ENCODE data around the gene HDLBP.
A peak's percentile ranks its signal among the peaks of the same experiment; 100 is the strongest.

The HDLBP gene

GRCh38 chr2:241315093-241315878 is at the start of gene HDLBP:
TSS of gene HDLBP (minus strand) at chr2:241315672. CDS start at chr2:241266869, 48,803 bp downstream.
- peak; percentile 99 to 100 (median 100) for DNase-seq

DNA sequence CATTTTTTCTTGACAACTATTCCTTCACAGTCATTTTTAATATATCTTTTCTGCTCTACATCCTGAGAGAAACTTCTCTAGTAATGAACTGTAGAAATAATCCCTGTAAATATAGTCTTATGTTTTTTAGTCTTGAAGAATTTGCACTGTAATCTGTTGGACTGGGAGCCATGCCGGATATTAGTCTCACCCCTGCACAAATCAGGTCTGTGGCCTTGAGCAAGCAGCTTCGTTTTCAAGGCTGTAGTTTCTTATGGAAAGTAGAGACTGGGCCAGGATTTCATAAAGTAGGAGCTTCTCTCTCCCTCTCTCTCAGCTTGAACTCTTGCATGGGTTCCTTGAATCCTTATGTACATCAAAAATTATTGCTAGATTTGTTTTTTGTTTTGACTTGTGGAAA is 49.3 kb upstream of the HDLBP start:
- DNase-seq, result no peak

- no peak for DNase-seq
Measured at GRCh38 chr2:241363426-241363825, 48.0 kb upstream of the HDLBP start.

DNA sequence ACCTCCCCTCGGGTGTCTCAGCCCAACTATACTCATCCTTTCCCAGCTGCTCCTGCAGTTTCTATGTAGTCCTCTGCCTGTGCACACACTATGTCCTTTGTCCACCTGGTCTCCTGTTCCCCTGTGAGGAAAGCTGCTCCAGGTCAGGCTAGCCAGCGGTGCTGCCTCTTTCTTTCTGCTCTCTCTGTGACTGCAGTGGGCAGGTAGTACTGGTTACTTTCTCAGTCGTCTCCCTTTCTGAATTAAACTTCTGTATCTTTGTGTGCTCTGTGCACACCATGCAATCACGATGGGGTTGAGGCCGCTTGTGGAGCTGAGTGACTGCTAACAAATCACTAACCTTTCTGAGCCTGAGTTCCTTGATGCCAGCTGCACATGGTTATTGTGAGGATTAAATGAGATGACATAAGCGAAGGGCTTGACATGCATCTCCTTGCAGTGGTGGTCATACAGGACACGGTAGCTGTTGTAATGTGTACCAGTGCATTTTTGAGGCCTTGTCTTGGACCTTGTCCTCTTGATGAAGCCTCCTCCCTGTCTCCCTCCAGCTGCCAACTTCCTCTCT is 44.1 kb upstream of the HDLBP start:
- DNase-seq, result no peak

DNA sequence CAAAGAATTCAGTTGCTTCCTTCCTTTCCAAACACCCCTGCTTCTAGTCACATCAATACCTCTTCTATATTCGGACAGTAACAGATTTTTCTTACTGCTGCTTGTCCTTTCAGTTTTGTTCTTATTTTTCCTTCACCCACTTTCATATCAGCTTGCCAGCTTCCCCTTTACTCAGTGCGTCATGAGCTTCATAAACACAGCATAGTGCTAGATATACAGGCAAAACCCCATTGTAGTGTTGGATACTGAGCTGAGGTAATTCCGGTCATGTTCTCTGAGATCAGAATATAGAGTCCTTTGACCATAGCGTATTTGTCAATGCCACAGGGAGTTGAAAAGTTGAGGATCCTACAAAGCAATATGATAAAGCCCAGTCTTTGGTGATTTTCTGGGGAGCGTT is 43.0 kb upstream of the HDLBP start:
- DNase-seq, result no peak

DNA sequence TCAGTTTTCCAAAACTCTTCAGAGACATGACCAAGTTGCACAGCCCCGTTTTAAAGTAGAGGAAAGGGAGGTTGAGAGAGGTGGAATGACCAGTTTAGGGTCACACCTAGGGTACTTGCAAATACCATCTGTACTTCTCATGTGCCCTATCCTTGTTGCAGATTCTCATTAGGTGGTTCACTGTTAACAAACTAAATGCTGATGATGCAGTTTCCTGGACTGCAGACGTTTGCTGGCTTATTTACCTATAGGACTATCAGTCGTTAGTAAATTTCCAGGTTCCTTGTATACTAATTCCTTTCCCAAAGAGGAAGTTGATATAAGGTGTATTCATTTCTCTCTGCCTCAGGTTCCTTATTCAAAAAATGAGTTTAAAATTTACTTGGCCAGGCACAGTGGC is 42.1 kb upstream of the HDLBP start:
- no peak for DNase-seq

DNA sequence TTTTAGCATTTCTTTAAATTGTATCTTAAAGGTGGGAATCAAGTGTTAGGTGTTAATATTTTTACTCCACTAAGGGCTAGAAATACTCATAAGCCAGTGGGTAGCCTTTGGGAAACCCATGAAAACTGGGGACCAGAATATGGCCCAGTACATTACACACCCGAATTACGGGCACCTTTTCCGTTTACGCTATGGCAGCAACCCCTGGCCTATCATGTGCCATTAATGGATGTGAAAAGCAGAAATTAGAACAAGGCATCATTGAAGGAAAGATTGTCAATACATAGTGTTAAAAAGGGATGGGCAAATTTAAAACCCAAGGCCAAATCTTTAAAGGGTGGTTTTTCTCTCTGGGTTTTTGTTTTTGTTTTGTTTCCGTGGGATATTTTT is 41.4 kb upstream of the HDLBP start:
- DNase-seq, result no peak

DNA sequence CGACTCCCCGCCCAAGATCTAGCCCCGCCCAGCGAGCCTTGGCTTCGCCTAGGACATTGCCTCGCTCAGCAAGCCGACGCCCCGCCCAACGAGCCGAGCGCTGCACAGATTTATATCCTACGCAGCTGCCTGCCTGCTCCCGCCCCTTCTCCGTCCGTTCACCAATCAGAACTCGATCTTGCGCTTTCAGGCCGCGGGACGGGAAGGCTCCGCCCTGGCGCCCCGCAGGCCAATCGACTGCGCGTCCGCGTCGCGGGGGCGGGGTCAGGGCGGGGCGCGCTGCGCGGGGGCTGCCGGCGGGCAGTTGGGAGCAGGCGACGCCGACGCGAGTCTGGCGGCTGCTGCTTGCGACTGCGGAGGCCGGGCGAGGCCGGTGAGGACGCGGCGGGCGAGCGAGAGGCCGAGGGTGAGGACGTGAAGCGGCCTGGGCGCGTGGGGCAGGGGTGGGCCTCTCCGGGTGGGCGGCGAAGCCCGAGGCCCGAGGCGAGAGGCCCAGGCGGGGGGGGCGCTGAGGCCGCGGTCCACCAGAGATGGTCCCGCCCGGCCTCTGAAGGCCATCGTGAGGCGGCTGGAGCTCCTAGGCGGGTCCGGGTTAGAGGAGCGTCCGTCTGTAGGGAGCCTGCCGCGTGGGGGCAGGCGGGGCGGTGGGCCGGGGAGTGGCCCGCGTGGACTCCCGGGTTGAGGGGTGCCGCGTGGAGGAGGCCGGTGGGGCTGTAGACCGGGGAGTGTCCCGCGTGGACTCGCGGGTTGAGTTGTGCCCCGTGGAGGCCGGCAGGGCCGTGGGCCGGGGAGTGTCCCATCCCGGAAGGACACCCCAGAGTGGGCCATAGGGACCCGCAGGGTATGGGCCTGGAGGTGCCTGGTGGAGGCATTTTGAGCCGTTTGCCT is 40.8 kb upstream of the HDLBP start, which contains the start of gene FARP2:
FARP2 (plus strand) TSS at position 303 of the 888 bp plus-strand sequence. CDS start 16,823 bp downstream, outside the sequence.
- DNase-seq, result peak; percentile 89 to 95 (median 93)

DNA sequence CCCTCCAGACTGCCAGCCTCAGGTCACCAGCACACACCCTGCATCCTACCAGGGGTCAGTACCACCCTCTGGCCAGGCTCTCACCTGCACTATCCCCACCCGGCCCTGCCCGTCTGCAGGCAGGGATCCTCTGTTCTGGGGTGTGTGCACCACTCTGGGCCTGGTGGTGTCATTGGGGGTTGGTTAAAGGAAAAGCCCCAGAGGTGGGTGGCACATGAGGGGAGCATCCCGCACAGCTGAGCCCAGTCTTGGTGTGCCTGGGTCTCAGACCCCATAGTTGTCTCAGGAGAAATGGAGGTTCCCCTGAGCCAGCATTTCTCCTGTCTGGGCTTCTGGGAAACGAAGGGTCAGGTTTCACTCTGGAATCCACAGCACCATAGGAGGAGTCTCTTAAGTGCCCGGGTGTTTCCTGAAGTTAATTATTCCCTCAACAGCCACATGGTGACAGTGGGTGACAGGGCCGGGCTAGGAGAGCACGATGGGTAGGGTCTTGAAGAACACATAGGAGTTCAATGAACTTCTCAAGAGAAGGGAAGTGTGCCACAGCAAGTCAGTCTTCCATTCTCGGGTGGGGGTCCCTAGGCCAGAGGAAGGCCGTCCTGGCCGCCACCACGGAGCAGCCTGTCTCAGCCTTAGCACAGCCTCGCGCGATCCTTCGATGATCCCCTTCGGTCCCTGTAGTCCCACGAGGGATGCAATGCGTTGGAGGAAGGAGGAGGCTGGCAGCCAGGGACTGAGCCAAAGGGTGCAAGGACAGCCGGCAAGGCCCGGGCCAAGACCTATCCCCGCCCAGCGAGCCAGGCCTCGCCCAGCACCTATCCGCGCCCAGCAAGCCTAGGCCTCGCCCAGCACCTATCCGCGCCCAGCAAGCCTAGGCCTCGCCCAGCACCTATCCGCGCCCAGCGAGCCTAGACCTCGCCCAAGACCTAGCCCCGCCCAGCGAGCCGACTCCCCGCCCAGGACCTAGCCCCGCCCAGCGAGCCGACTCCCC is 39.5 kb upstream of the HDLBP start:
- peak; percentile 25 to 65 (median 50) for DNase-seq

DNA sequence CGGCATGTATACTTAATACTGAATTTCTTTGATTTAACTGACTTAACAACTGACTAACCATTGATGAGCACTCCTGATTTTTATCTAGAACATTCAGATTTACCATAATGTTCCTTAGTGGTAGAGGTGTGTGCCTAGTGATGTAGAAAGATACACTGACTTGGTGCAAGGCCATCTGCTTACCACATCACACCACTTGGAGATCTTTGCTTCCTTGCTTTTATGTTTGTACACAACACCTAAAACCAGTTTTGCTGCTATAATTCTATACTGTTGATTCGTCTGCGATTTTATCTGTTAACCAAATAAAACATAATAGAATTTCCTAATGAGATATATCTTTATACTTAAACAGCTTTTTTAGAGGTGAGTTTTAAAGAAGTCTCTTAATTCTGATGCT is 36.8 kb upstream of the HDLBP start:
- no peak for DNase-seq

DNA sequence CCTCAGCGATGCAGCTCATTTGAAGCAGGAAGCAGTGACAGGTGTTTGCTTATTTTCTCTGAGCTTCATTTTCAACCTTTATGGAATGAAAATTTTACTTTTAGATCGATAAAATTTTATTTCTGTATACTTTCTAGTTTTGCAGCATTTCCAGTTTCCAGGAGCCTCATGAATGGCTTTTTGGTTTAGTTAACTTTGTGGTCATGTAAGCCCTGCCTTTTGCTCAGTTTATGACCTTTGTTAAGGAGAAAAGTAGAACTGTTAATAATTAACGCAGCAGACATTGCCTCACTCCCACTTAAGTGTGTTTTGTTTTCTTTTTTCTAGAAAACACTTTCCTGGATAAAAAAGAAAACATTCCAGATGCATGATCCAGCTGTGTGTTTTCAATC is 36.2 kb upstream of the HDLBP start:
- DNase-seq, result no peak

DNA sequence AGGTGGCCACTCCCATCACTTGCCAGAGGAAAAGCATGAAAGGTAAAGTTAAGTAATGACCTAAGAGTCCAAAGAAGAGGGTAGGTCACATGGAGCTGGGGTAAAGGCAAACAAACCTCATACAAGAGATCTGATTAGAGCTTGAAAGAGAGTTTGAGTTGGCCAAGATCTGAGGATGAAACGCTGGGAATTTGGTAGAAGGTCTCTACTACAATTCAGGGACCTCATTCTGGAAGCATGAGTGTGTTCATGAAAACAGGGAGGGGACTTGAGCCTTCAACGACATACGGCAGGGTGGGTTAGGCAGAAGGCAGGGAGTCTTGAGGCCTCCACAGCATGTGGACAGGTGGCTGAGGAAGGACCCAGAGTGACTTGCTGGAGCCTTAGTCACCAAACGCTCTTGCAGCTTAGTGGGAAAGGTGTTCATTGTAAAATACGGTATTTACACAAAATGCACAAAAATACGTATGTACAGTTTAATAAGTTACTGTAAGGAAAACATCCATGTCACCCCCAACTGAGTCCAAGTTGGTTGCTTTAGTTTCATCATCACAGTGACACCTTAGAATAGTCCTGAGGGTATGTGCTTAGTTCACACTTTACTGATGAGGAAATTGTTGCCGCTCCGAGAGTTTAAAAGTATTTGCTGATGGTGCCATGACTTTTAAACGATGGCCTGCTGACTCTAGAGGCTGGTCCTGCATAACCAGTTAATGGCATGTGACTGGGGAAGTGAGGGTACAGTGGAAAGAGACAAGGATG is 35.6 kb upstream of the HDLBP start:
- no peak for DNase-seq

GRCh38 chr2:241350530-241350877 is 35.0 kb upstream of the HDLBP start:
- DNase-seq, result no peak

DNA sequence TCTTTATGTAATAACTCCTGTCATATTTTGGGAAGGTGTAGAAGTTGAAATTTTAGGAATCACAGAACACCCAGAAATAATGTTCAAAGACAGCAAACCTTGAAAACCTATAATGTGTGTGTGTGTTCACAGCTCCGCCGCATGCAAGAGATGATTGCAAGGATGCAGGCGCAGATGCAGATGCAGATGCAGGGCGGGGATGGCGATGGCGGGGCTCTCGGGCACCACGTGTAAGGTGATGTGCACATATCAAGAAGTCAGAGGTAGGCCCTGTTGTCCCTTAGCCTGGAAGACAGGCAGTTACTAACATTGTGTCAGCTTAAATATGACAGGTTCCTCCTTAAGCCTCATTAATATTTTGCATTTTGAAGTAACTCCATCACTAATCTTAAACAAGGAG is 34.5 kb upstream of the HDLBP start:
- no peak for DNase-seq

DNA sequence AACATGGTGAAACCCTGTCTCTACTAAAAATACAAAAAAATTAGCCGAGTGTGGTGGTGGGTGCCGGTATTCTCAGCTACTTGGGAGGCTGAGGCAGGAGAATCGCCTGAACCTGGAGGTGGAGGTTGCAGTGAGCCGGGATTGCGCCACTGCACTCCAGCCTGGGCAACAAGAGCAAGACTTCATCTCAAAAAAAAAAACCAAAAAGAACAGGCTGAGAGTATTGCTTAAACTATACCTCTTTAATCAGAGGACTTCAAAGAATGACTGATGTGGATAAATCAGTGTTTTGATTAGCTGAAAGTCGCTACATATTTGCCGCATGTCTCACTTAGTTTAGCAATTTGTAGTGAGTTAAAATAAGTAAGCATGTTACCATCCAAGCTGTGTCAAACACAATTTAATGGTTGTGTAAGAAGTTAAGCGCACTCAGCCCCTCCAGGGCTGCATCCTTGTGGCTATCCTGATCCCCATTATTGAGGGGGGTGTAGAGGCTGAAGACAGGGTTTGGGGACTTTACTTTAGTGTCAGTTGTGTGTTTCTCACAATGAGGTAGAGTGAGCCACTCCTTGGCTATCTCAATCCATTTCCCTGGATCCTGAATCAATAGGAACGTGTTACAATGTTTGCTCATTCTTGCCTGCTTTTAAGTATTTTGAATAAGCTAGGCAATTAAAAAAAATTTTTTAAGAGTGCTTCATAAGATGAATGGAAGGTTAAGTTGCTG is 29.6 kb upstream of the HDLBP start:
- no peak for DNase-seq

DNA sequence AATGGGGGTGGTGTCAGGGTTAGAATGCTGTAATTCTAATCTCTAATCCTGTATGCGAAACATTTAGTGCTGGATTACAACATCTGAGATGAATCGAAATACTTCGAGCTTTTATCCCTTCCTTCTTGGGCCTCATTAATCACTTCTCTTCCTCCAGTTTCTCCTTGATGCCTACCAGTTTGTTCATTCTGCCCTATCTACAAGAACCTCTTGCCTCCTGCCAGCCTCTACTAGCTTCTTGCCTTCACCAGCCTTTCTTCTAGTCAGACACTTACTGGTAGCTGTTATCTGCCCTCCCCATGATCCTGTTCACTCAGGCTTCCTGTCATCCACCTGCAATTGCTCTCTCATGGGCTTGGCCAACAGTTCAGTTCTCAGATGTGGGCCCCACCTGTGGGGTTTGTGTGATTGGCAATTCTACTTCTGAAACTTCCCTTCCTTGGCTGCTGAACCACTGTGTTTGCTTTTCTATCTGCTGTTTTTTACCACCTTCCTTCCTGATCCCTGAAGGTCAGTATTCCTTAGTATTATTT is 25.2 kb upstream of the HDLBP start:
- no peak for DNase-seq

- no peak for DNase-seq
Measured at GRCh38 chr2:241339839-241340630, 24.6 kb upstream of the HDLBP start.

- no peak for DNase-seq
Measured at GRCh38 chr2:241334813-241335212, 19.3 kb upstream of the HDLBP start.

GRCh38 chr2:241330616-241330981 is 15.1 kb upstream of the HDLBP start:
- DNase-seq, result no peak

Measured in activated naive CD4-positive, alpha-beta T cell (primary cell).